HepG2 (cell line): ENCODE results near the gene CASKIN2. TPM values are rescaled to one million over a fixed set of nuclear protein-coding genes. Genes with fewer than 3 reads are reported as not detected.

Source experiments
- ELF4 ChIP-seq: sonication (generic); formaldehyde crosslinking; IDR thresholded peaks from 2 replicates; pipeline ENCODE4 v1.5.0; 2020; ENCODE audit warnings: missing genetic modification reagents, mild to moderate bottlenecking, moderate library complexity, borderline replicate concordance
- ESRRA ChIP-seq: sonication (generic); formaldehyde crosslinking; IDR thresholded peaks from 2 replicates; pipeline ENCODE4 v1.5.1; 2020; ENCODE audit warnings: mild to moderate bottlenecking, low read depth, missing genetic modification reagents
- PHF21A ChIP-seq: sonication (generic); formaldehyde crosslinking; IDR thresholded peaks from 2 replicates; pipeline ENCODE4 v1.5.0; 2020; ENCODE audit warnings: mild to moderate bottlenecking, missing genetic modification reagents
- PITX1 ChIP-seq: sonication (generic); formaldehyde crosslinking; IDR thresholded peaks from 2 replicates; pipeline ENCODE4 v1.5.1; 2020; ENCODE audit warnings: mild to moderate bottlenecking, missing genetic modification reagents
- RAD21 ChIP-seq: fragments of 450-650 bp; formaldehyde crosslinking; IDR thresholded peaks from 2 replicates; pipeline ENCODE4 v1.5.0; 2020; ENCODE audit warnings: mild to moderate bottlenecking
- SIN3B ChIP-seq: fragments of 150-350 bp; IDR thresholded peaks from 2 replicates; pipeline ENCODE4 v1.6.1; 2014; ENCODE audit warnings: low read length
- TAF15 ChIP-seq: fragments of 200-400 bp; formaldehyde crosslinking; IDR thresholded peaks from one replicate; pipeline ENCODE4 v1.6.1; 2018; ENCODE audit warnings: mild to moderate bottlenecking, low read depth, low read length; ENCODE audit not compliant: poor library complexity, severe bottlenecking
- TBX2 ChIP-seq: sonication (generic); formaldehyde crosslinking; IDR thresholded peaks from 2 replicates; pipeline ENCODE4 v1.5.0; 2020; ENCODE audit warnings: missing genetic modification reagents, mild to moderate bottlenecking, borderline replicate concordance
- TMF1 ChIP-seq: sonication (generic); formaldehyde crosslinking; IDR thresholded peaks from 2 replicates; pipeline ENCODE4 v1.8.1; 2022; ENCODE audit warnings: low read depth, missing genetic modification reagents
- U2AF1 ChIP-seq: fragments of 200-400 bp; formaldehyde crosslinking; optimal IDR thresholded peaks from 2 replicates; pipeline ENCODE3; 2017; ENCODE audit warnings: mild to moderate bottlenecking, low read depth, low read length
- ZNF12 ChIP-seq: sonication (generic); formaldehyde crosslinking; IDR thresholded peaks from 2 replicates; pipeline ENCODE4 v1.5.0; 2020; ENCODE audit warnings: missing genetic modification reagents
- ZNF670 ChIP-seq: sonication (generic); formaldehyde crosslinking; IDR thresholded peaks from 2 replicates; pipeline ENCODE4 v1.8.0; 2022; ENCODE audit warnings: mild to moderate bottlenecking, missing genetic modification reagents, borderline replicate concordance
- ZNF713 ChIP-seq: sonication (generic); formaldehyde crosslinking; IDR thresholded peaks from 2 replicates; pipeline ENCODE4 v1.4.0; 2020; ENCODE audit warnings: mild to moderate bottlenecking, missing genetic modification reagents
- ZSCAN29 ChIP-seq: sonication (generic); formaldehyde crosslinking; conservative IDR thresholded peaks from 2 replicates; pipeline ENCODE4 v1.4.0; 2020; ENCODE audit warnings: mild to moderate bottlenecking, missing genetic modification reagents
- polyA plus RNA-seq, 8 experiments: library from polyadenylated mRNA; depleted of rRNA in 3 of 8; stranded (reverse) in 7 of 8; unstranded in 1 of 8; fragments of >200 nt; fragmentation: Illumina TruSeq in 4 of 8; extraction: Trizol in 4 of 8; gene quantifications; 2 replicates each; pipeline versions ENCODE4 v1.2.1 to v1.2.3, GENCODE V29; 2011 to 2016; ENCODE audit warnings: low read depth in 4 of 8, missing spikeins in 1 of 8, mixed read lengths in 1 of 8; ENCODE audit not compliant: insufficient read depth in 1 of 8
- total RNA-seq, 5 experiments: library from RNA; depleted of rRNA; stranded (reverse); fragments of >200 nt; fragmentation: Illumina TruSeq; extraction: Trizol; gene quantifications; 2 replicates each; pipeline ENCODE4 v1.2.3, GENCODE V29; 2016; ENCODE audit warnings: low read depth in 1 of 5
- TF ChIP-seq, protein P1 (sequence below): sonication (generic); formaldehyde crosslinking; conservative IDR thresholded peaks from 2 replicates; pipeline ENCODE4 v1.4.0; 2020; ENCODE audit warnings: missing genetic modification reagents
- TF ChIP-seq, protein P2 (sequence below): sonication (generic); formaldehyde crosslinking; IDR thresholded peaks from 2 replicates; pipeline ENCODE4 v1.5.0; 2020; ENCODE audit warnings: mild to moderate bottlenecking, missing genetic modification reagents
- TF ChIP-seq, protein P3 (sequence below): sonication (generic); formaldehyde crosslinking; IDR thresholded peaks from 2 replicates; pipeline ENCODE4 v1.4.0; 2020; ENCODE audit warnings: missing genetic modification reagents
- TF ChIP-seq, protein P4 (sequence below): sonication (generic); formaldehyde crosslinking; IDR thresholded peaks from 2 replicates; pipeline ENCODE4 v1.4.0; 2020; ENCODE audit warnings: mild to moderate bottlenecking, missing genetic modification reagents
- TF ChIP-seq, protein P5 (sequence below): sonication (generic); formaldehyde crosslinking; IDR thresholded peaks from 2 replicates; pipeline ENCODE4 v1.4.0; 2020; ENCODE audit warnings: missing genetic modification reagents

CASKIN2 gene
- total and polyA plus RNA-seq, 2 of the 13 experiments (the other 11 are each of a cell fraction or from before 2014, with no cell fraction given) = 5.2 to 7.8 TPM

DNA sequence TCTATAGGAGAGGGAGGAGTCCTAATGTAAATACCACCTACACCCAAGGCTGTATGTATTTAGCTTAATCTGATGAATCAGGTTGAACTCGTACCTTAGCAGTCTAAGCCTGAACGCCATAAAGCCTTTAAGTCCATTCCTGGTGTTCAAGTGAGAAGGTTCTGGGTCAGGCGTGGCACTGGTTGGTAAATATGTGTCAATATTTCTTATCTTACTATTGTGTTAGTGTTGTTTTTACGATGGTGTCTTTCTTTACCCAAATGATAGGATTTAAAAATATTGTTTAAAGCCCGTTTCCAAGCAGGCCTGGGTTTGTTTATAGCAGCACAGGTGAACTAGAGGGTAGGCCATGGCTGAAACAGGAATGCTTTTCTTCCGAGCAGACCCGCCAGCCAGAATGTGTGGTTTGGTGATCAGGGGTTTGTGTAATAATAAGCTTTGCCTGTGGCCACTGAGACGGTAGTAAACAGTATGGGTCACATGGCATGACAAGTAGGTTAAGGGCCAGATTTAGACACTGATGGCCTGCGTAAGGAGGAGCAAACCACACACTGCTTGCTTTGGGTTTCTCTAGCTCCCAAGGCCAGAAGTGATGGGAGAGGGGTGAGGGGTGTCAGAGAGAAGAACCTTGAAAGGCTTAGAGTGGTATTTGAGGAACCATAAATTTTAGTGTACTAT, 55.6 kb downstream of the CASKIN2 start (continued):
- TF ChIP-seq PHF21A (CRISPR knock-in tag) (peak; percentile 44; the same call in 1 of the 2 replicates), TMF1 (no peak), RAD21 (CRISPR knock-in tag) (no peak), PITX1 (peak; percentile 73), SIN3B (no peak), ZNF12 (no peak), ZNF713 (CRISPR knock-in tag) (0 out of 2 replicates have a peak, but pooled peaks have one; percentile 83), ZSCAN29 (CRISPR knock-in tag) (no peak), ELF4 (0 out of 2 replicates have a peak, but pooled peaks have one; percentile 59), U2AF1 (no peak), TBX2 (CRISPR knock-in tag) (peak; percentile 74), ESRRA (no peak), TAF15 (no peak), ZNF670 (CRISPR knock-in tag) (no peak)
- TF ChIP-seq, protein P1, sequence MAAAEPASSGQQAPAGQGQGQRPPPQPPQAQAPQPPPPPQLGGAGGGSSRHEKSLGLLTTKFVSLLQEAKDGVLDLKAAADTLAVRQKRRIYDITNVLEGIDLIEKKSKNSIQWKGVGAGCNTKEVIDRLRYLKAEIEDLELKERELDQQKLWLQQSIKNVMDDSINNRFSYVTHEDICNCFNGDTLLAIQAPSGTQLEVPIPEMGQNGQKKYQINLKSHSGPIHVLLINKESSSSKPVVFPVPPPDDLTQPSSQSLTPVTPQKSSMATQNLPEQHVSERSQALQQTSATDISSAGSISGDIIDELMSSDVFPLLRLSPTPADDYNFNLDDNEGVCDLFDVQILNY (CRISPR knock-in tag) = no peak
- TF ChIP-seq, protein P2, sequence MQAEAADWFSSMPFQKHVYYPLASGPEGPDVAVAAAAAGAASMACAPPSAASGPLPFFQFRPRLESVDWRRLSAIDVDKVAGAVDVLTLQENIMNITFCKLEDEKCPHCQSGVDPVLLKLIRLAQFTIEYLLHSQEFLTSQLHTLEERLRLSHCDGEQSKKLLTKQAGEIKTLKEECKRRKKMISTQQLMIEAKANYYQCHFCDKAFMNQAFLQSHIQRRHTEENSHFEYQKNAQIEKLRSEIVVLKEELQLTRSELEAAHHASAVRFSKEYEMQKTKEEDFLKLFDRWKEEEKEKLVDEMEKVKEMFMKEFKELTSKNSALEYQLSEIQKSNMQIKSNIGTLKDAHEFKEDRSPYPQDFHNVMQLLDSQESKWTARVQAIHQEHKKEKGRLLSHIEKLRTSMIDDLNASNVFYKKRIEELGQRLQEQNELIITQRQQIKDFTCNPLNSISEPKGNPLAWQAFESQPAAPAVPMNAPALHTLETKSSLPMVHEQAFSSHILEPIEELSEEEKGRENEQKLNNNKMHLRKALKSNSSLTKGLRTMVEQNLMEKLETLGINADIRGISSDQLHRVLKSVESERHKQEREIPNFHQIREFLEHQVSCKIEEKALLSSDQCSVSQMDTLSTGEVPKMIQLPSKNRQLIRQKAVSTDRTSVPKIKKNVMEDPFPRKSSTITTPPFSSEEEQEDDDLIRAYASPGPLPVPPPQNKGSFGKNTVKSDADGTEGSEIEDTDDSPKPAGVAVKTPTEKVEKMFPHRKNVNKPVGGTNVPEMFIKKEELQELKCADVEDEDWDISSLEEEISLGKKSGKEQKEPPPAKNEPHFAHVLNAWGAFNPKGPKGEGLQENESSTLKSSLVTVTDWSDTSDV (CRISPR knock-in tag) = no peak
- TF ChIP-seq, protein P3, sequence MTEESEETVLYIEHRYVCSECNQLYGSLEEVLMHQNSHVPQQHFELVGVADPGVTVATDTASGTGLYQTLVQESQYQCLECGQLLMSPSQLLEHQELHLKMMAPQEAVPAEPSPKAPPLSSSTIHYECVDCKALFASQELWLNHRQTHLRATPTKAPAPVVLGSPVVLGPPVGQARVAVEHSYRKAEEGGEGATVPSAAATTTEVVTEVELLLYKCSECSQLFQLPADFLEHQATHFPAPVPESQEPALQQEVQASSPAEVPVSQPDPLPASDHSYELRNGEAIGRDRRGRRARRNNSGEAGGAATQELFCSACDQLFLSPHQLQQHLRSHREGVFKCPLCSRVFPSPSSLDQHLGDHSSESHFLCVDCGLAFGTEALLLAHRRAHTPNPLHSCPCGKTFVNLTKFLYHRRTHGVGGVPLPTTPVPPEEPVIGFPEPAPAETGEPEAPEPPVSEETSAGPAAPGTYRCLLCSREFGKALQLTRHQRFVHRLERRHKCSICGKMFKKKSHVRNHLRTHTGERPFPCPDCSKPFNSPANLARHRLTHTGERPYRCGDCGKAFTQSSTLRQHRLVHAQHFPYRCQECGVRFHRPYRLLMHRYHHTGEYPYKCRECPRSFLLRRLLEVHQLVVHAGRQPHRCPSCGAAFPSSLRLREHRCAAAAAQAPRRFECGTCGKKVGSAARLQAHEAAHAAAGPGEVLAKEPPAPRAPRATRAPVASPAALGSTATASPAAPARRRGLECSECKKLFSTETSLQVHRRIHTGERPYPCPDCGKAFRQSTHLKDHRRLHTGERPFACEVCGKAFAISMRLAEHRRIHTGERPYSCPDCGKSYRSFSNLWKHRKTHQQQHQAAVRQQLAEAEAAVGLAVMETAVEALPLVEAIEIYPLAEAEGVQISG (CRISPR knock-in tag) = peak; percentile 58; the same call in 1 of the 2 replicates
- TF ChIP-seq, protein P4, sequence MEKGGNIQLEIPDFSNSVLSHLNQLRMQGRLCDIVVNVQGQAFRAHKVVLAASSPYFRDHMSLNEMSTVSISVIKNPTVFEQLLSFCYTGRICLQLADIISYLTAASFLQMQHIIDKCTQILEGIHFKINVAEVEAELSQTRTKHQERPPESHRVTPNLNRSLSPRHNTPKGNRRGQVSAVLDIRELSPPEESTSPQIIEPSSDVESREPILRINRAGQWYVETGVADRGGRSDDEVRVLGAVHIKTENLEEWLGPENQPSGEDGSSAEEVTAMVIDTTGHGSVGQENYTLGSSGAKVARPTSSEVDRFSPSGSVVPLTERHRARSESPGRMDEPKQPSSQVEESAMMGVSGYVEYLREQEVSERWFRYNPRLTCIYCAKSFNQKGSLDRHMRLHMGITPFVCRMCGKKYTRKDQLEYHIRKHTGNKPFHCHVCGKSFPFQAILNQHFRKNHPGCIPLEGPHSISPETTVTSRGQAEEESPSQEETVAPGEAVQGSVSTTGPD (CRISPR knock-in tag) = peak; percentile 94
- TF ChIP-seq, protein P5, sequence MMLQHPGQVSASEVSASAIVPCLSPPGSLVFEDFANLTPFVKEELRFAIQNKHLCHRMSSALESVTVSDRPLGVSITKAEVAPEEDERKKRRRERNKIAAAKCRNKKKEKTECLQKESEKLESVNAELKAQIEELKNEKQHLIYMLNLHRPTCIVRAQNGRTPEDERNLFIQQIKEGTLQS (CRISPR knock-in tag) = no peak
